Stimulated activated CD4-positive, alpha-beta T cell treated with anti-CD3 and anti-CD28 coated beads, Interleukin-15, amount 100 ng/mL, for 1 hour (primary cell): ENCODE data around the gene CCDC71L.

ENCODE experiments used
- DNase-seq, 2 donors: peaks; one replicate each; pipeline ENCODE4 v3.0.0-alpha.2; 2020; ENCODE audit warnings: low read depth in 1 of 2, low spot score in 1 of 2

The CCDC71L gene

DNA sequence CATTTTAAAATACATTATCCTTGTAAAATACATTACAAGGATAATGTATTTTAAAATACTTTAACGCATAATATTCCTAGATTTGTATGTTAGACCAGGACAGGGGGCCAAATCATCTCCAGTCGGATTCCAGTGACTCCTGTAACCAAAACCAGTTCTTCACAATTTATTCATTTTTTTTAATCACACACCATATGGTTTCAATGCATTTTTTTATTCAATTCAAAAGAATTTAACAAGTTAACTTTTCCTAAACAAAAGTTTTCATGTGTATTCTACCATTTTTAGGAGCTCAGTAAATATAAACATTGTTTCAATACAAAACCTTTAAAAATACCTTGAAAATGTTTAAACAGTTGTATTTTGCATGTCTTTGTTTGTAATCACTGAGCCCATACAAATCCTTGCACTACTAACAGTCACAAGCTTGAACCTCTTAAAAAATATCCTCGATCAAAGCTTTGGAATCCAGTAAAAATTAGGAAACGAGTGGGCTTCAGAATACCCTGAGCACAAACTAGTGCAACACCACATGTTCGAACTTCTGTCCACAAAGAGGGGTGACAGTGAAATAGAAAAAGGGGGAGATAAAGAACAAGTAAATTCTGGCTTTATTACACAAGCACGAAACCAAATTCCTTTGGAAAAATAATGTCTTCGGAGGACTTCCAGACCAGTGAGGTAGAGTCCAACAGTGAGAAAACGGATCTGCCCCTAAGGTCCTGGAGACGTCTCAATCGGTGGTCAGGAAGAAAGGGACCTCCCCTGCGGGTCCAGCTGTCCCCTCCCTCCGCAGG, 1.6 kb downstream of the CCDC71L start:
- no peak for DNase-seq

GRCh38 chr7:106658316-106659165, 2.4 kb downstream of the CCDC71L start:
- DNase-seq, result no peak

DNA sequence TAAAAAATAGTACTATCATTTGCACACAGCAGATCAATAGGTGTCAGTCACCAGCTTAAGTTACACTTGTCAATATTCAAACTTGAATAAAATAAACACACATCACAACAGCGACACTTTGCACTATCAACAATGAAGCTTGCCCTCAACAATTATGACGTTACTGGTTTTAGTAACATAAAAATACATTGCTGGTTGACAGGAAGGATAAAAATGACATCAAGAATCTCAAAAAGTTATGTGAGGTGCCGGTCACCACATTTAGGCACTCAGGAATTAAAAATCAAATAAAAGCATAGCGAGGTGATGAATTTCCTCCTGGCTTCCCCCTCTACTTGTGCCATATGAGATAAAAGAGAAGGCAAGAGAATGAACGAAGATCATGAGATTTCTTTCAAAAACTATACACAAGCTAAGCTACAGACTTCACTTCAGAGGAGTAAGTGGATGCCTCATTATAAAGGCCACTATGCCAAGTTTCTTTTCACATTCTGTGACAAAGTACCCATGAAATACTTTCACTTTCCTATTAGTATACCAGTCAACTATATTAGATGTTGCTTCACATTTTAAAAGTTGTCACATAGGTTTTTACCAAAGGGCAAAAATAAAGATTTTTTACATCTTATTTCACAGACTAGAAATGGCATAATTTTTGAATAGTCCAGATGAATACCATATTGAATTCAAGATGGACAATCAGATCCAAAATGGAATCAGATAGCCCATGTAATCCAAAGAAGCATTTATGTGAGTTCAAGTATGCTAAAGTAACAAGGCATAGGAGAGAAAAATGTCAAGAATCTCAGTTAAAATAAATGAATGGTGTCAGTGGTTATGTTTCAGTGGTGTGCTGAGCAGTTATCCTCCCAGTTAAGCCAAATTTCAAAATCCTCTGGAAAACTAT, 3.6 kb downstream of the CCDC71L start:
- no peak for DNase-seq

GRCh38 chr7:106655703-106656498, 5.1 kb downstream of the CCDC71L start:
- DNase-seq, result no peak

GRCh38 chr7:106653488-106653887, 7.5 kb downstream of the CCDC71L start:
- DNase-seq, result no peak

DNA sequence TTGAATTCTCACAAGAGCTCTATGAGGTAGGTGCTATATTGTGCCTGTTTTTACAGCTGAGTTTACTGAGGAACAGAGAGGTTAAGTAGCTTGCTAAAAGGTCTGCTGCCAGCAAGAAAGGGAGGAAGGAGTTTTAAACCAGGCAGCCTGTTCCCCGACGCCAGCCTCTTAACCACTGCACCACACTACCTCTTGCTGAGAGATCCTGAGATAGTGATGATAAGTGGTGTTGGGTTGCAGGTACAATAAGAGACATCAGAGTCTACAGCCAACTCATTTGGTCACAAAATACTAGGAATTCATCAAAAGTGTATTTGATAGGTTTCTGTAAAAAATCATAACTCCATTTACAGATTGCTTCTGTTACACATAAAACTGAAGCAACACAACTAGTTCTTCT, 8.0 kb downstream of the CCDC71L start:
- DNase-seq, result no peak

GRCh38 chr7:106652092-106652491, 8.9 kb downstream of the CCDC71L start:
- DNase-seq, result no peak

- DNase-seq, result no peak
These were observed 14.7 kb downstream of the CCDC71L start for GRCh38 chr7:106646256-106646655.

DNA sequence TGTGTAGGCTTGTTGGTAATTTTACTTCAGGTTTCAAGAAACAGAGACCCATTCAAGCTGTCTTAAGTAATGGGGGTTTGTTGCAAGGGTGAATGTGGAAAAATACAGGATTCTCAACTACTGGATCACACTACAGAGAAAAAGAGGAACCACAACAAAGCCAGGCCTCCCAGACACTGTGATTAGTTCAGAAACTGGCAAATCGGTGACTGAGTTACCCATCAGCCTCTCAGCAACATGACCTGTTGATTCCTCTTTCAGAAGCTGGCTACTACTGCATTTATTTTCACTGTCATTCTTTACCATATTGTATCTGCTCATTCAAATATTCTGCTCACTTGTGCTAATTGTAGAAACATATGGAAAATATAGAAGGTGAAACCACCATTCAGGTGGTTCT, 16.0 kb downstream of the CCDC71L start:
- no peak for DNase-seq

DNA sequence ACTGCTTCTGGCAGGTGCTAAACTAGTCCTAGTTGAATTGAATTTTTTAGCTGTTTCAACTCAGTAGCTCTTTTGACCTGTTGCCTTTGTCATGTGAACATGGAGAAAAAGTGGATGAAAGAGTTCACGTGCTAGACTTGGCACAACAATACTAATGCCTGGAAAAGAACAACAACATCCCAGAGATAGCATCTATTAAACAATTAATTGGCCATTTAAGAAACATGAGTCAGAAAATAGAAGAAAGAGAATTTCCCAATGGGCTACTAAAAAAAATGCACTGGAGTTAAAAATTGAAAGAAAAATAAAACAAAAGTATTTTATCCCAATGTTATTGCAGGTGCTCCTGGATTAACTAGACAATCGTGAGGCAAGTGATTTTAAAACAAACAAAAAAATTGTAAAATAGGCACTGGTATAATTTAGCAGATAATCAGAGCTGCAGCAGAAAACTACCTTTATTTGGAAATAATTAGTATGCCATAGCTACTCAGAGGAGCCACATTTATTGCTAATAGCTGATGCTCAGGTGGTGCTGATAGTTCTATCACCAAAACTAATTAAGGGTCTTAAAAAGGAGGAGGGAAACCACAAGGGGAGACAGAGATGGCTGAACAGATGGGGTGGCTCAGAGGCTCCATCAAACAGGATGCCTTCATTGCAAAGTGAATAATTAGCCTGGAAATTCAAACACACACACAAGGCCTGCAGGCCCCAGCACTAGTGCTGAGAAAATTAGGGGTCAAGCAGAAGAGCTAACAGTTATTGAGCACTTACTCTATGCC, 17.6 kb downstream of the CCDC71L start:
- no peak for DNase-seq

- no peak for DNase-seq
These were observed 19.5 kb downstream of the CCDC71L start for GRCh38 chr7:106641416-106641815.

DNA sequence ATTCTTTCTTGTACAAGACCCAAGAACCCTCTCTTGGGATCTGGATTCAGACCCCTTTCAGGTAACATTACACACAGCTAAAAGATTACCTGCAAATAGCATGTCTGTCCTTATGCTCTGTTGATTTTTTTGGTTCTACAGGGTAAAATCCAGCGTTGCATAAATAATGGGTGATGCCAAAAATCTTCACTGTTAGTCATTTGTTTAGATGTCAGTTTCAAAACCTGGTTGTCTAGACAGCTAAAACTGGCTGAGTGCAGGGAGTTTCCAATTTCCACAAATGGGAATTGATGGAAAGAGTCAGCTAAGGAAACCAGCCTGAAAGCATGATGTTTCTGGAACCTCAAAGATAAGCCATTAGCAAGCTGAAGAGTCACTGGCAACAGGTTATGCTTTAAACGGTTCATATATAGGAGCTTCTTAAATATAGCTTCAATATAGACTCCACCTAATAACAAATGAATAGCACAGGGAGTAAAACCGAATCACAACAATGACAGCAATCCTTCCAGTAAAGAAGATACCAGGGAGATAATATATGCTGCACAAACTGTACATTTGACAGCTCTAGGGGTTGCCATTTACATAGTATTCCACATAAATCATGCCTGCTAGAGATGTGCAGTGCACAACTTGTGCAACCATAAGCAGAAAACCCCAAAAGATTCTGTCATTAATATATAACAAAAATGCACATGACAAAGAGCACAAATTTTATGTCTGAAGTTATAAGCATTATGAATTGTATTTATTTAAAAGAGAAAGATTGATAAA, 20.4 kb downstream of the CCDC71L start:
- DNase-seq, result no peak

GRCh38 chr7:106639476-106640334, 21.3 kb downstream of the CCDC71L start:
- DNase-seq, result no peak

- no peak for DNase-seq
These were observed 25.5 kb downstream of the CCDC71L start for GRCh38 chr7:106635411-106635810.

GRCh38 chr7:106634958-106635357, 26.0 kb downstream of the CCDC71L start:
- DNase-seq, result no peak

DNA sequence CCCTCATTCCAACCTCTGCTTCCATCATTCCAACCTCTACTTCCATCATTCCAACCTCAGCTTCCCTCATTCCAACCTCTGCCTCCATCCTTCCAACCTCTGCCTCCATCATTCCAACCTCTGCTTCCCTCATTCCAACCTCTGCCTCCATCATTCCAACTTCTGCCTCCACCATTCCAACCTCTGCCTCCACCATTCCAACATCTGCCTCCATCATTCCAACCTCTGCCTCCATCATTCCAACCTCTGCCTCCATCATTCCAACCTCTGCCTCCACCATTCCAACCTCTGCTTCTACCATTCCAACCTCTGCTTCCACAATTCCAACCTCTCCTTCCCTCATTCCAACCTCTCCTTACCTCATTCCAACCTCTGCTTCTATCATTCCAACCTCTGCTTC, 30.3 kb downstream of the CCDC71L start:
- no peak for DNase-seq

DNA sequence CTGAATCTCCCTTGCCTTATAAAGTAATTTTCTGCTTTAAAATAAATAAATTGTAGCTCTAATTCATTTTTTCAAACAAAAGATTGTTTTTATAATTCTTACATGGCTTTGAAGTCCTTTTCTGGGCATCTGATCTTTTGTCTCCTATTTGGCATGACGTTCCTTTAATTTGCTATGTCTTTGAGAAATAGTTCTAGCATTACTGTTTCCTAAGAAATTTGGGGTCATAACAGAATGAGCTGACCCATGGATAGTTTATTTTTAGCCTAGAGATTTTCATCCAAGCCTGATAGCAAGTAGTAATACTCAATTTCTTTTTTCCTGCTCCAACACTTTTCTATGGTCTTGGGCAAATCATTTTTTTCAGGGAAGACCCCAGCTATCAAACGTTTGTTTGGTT, 31.4 kb downstream of the CCDC71L start:
- DNase-seq, result no peak
